Progenitor cell of endocrine pancreas (in vitro differentiated cells): ENCODE measurements around the gene CHRD. TPM values are rescaled to one million over a fixed set of nuclear protein-coding genes. Genes with fewer than 3 reads are reported as not detected.

Experiments
- DNase-seq: peaks from one replicate; pipeline ENCODE4 v3.0.0; 2021; ENCODE audit warnings: low spot score; ENCODE audit not compliant: unreplicated experiment
- H3K27ac Mint-ChIP-seq: 2 replicates; pipeline ENCODE4 v1.8.0; 2021; ENCODE audit warnings: mild to moderate bottlenecking, moderate library complexity, mixed read lengths
- H3K27me3 Mint-ChIP-seq: 2 replicates; pipeline ENCODE4 v1.8.0; 2021; ENCODE audit warnings: mixed read lengths
- H3K36me3 Mint-ChIP-seq: 2 replicates; pipeline ENCODE4 v1.8.0; 2022; ENCODE audit warnings: mixed read lengths; ENCODE audit not compliant: insufficient read depth
- H3K4me1 Mint-ChIP-seq: 2 replicates; pipeline ENCODE4 v1.8.0; 2021; ENCODE audit warnings: low read depth, mixed read lengths
- H3K4me3 Mint-ChIP-seq: 2 replicates; pipeline ENCODE4 v1.8.0; 2021; ENCODE audit warnings: low read depth, mild to moderate bottlenecking, moderate library complexity, mixed read lengths
- H3K9me3 Mint-ChIP-seq: 2 replicates; pipeline ENCODE4 v1.8.0; 2021; ENCODE audit warnings: low read depth, mixed read lengths
- total RNA-seq: library from RNA; stranded (reverse); gene quantifications from 2 replicates; pipeline ENCODE4 v1.2.1, GENCODE V29; 2021
- TF ChIP-seq, protein P1 (sequence below): fragments of 200-600 bp; sonication (generic); IDR thresholded peaks from one replicate; pipeline ENCODE4 v1.5.0; 2021; ENCODE audit warnings: antibody characterized with exemption, mild to moderate bottlenecking; ENCODE audit not compliant: unreplicated experiment

Gene CHRD
- total RNA-seq, 1 donor from 2014 or later: 13.0 TPM

DNA sequence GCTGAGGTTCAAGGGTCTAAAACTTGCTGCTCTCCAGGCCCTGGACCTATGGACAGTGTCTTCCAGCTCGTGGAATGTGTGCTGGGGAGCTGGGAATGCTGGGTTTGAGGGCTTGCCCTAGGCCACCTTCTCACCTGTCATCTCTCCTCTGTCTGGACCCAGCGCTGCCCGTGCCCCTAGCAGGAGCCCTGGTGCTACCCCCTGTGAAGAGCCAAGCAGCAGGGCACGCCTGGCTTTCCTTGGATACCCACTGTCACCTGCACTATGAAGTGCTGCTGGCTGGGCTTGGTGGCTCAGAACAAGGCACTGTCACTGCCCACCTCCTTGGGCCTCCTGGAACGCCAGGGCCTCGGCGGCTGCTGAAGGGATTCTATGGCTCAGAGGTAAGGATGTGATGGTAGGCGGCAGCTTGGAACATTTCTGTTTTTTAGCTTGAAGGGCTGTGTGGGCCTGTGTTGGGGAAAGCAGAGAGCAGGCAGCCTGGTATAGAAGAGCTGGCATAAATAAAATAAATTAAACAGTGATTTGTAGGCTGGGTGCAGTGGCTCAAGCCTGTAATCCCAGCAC, 5.1 kb downstream of the CHRD start:
- peaks cover 35% of the 10 kb centered on the region for H3K27me3 Mint-ChIP-seq
- TF ChIP-seq, protein P1, sequence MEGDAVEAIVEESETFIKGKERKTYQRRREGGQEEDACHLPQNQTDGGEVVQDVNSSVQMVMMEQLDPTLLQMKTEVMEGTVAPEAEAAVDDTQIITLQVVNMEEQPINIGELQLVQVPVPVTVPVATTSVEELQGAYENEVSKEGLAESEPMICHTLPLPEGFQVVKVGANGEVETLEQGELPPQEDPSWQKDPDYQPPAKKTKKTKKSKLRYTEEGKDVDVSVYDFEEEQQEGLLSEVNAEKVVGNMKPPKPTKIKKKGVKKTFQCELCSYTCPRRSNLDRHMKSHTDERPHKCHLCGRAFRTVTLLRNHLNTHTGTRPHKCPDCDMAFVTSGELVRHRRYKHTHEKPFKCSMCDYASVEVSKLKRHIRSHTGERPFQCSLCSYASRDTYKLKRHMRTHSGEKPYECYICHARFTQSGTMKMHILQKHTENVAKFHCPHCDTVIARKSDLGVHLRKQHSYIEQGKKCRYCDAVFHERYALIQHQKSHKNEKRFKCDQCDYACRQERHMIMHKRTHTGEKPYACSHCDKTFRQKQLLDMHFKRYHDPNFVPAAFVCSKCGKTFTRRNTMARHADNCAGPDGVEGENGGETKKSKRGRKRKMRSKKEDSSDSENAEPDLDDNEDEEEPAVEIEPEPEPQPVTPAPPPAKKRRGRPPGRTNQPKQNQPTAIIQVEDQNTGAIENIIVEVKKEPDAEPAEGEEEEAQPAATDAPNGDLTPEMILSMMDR: no peak
- no peaks in the 10 kb centered on the region for H3K9me3 Mint-ChIP-seq
- H3K36me3 Mint-ChIP-seq: no peaks in the 10 kb centered on the region
- no peak overlapping the region for H3K4me3 Mint-ChIP-seq
- DNase-seq: no peak
- H3K4me1 Mint-ChIP-seq: peaks cover 1% of the 10 kb centered on the region
- no peak overlapping the region for H3K27ac Mint-ChIP-seq

DNA sequence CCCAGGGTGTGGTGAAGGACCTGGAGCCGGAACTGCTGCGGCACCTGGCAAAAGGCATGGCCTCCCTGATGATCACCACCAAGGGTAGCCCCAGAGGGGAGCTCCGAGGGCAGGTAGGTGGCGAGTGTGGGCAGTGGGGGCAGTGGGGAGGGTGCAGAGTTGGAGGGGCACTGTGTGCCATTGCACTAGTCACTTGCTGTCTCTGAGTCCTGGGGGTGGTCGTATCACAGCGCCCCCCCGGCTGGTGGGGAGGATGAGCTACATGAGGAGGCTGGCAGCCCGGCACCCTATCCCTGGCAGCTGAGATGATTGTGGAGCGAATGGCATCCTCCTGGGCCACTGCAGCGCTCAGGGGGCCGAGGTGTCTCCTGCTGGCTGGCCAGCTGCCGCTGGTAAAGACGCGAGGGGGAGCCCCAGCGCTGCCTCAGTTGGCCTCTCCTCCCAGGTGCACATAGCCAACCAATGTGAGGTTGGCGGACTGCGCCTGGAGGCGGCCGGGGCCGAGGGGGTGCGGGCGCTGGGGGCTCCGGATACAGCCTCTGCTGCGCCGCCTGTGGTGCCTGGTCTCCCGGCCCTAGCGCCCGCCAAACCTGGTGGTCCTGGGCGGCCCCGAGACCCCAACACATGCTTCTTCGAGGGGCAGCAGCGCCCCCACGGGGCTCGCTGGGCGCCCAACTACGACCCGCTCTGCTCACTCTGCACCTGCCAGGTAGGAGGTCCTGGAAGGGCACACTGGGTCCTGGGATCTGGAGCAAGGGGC, 6.4 kb downstream of the CHRD start:
- TF ChIP-seq, protein P1: no peak
- Mint-ChIP-seq H3K4me3 (no peak overlapping the region), H3K27me3 (peaks cover 36% of the 10 kb centered on the region), H3K4me1 (no peaks in the 10 kb centered on the region), H3K27ac (no peak overlapping the region), H3K9me3 (no peaks in the 10 kb centered on the region), H3K36me3 (no peaks in the 10 kb centered on the region)
- DNase-seq: no peak

DNA sequence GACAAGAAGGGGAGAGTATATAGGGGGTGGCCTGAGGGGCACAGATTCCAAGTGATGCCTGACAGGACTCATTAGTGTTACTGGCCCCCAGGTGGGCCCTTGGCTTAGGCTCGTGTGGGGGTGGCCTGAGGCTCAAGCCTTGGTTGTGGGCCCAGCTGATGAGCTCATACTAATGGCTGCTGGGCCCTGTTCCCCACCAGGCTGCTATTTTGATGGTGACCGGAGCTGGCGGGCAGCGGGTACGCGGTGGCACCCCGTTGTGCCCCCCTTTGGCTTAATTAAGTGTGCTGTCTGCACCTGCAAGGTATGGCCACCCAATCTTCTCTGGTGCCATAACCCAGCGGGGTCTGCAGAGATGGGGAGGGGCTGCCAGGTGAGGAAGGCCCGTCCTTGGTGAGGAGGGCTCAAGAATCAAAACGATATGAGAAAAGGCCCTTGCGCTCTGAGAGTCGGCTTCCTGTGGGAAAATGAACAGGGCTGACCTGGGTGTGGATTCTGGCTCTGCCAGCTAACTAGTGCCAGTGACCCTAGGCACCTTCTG, 7.4 kb downstream of the CHRD start:
- H3K9me3 Mint-ChIP-seq: no peaks in the 10 kb centered on the region
- H3K36me3 Mint-ChIP-seq: no peaks in the 10 kb centered on the region
- H3K4me1 Mint-ChIP-seq: no peaks in the 10 kb centered on the region
- peaks cover 31% of the 10 kb centered on the region for H3K27me3 Mint-ChIP-seq
- H3K4me3 Mint-ChIP-seq: no peak overlapping the region
- TF ChIP-seq, protein P1: no peak
- no peak for DNase-seq
- no peak overlapping the region for H3K27ac Mint-ChIP-seq

DNA sequence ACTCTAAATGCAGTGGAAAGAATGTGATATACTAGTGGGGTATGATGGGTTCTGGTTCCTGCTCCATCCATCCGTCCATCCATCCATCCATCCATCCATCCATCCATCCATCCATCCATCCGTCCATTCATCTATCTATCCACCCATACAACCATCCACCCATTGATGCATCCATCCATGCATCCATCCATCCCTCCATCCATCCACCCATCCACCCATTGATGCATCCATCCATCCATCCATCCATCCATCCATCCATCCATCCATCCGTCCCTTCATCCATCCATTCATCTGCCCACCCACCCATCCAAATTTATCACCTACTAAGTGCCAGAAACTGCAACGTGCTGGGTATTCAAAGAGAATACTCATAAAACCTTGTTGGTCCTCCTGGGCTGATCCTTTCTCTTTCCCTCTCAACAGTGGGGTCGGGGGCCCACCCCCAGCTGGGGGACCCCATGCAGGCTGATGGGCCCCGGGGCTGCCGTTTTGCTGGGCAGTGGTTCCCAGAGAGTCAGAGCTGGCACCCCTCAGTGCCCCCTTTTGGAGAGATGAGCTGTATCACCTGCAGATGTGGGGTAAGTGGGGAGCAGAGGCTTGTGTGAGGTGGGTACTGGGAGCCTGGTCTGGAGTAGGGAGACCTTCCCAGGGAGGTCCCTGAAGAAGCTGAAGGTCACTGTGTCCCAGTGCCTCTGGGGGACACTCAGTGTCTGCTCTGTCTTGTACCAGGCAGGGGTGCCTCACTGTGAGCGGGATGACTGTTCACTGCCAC, 8.5 kb downstream of the CHRD start:
- Mint-ChIP-seq H3K9me3 (no peaks in the 10 kb centered on the region), H3K4me3 (no peak overlapping the region), H3K27ac (peak overlapping the region; percentile 78), H3K4me1 (no peaks in the 10 kb centered on the region), H3K36me3 (no peaks in the 10 kb centered on the region), H3K27me3 (peaks cover 20% of the 10 kb centered on the region)
- DNase-seq: no peak
- TF ChIP-seq, protein P1: no peak

DNA sequence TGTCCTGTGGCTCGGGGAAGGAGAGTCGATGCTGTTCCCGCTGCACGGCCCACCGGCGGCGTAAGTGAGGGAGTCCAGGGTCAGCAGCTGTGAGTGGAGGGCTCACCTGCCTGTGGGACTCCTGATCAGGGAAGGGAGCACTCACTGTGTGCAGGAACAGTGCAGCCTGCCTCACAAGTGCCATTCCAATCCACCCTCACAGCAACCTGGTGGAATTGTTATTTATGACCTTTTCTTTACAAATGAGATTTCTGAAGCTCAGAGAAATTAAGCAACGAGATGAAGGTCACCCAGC, 9.0 kb downstream of the CHRD start:
- no peak overlapping the region for H3K4me3 Mint-ChIP-seq
- H3K27ac Mint-ChIP-seq: no peak overlapping the region
- DNase-seq: no peak
- H3K4me1 Mint-ChIP-seq: no peaks in the 10 kb centered on the region
- TF ChIP-seq, protein P1: no peak
- H3K36me3 Mint-ChIP-seq: no peaks in the 10 kb centered on the region
- no peaks in the 10 kb centered on the region for H3K9me3 Mint-ChIP-seq
- H3K27me3 Mint-ChIP-seq: peaks cover 19% of the 10 kb centered on the region
